ENCODE data around the gene BRAT1.

BRAT1 gene

GRCh38 chr7:2510130-2510776, 45.1 kb downstream of the BRAT1 start:
- DNase-seq (ENCODE audit: low read depth in 2 of 2) = no peak

GRCh38 chr7:2509298-2509906, 45.9 kb downstream of the BRAT1 start:
- no peak for DNase-seq (ENCODE audit: low read depth in 2 of 2)

GRCh38 chr7:2508327-2509215, 46.8 kb downstream of the BRAT1 start:
- DNase-seq (ENCODE audit: low read depth in 2 of 2) = peak; percentile 52 to 71

GRCh38 chr7:2507917-2508306, 47.4 kb downstream of the BRAT1 start:
- DNase-seq (ENCODE audit: low read depth in 2 of 2) = no peak

DNA sequence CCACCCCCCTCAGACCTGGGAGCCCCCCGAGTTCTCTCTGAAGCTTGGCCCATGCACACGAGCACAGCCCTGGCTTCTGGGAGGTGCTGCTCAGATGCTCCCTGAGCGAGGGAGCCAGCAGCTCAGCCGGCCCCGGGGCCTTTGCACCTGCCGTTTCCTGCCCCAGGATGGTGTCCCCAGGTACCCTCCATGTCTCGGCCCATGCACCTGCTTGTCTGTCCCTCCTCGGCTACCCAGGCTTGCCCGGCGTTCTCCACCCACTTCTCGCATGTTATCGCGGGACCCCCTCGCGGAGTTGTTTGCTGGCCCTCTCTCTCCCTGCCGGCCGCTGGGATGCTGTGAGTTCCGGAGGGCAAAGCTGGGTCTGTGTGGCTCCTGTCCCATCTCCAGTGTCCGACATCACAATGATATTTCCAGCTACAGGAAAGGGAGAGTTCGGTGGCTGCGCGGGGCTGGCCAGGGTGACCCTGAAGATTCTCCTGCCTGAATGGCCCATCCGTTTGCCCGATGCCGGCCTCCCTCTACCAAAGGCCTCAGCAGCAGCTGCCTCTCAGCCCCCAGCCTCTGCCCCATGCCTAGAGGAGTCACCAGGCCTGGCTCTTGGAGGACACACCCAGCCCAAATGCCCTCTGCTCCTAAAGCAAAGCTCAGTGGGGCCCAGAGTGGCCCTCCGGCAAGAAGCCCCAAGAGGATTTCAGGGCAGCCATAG, 48.0 kb downstream of the BRAT1 start:
- DNase-seq (ENCODE audit: low read depth in 2 of 2) = no peak

DNA sequence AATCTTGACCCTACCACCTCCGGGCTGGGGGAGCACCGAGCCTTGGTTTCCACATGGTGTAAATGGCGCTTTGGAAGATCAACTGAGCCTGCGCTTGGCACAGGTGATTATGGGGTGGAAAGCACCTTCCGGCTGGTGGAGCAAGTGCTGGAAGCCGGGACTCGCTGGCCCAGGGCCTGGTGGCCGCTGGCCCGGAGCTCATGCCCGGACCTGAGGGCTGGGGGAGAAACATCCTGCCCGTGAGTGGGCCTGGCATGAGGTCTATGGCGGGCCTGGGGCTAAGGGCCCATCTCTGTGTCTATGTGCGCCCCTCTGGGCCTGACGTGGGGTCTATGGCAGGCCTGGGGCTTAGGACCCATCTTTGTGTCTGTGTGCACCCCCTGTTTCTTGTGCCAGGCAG, 49.9 kb downstream of the BRAT1 start:
- DNase-seq (ENCODE audit: low read depth in 2 of 2) = no peak

GRCh38 chr7:2504889-2505375, 50.4 kb downstream of the BRAT1 start:
- no peak for DNase-seq (ENCODE audit: low read depth in 2 of 2)

GRCh38 chr7:2504128-2504888, 51.0 kb downstream of the BRAT1 start:
- DNase-seq (ENCODE audit: low read depth in 2 of 2) = no peak

DNA sequence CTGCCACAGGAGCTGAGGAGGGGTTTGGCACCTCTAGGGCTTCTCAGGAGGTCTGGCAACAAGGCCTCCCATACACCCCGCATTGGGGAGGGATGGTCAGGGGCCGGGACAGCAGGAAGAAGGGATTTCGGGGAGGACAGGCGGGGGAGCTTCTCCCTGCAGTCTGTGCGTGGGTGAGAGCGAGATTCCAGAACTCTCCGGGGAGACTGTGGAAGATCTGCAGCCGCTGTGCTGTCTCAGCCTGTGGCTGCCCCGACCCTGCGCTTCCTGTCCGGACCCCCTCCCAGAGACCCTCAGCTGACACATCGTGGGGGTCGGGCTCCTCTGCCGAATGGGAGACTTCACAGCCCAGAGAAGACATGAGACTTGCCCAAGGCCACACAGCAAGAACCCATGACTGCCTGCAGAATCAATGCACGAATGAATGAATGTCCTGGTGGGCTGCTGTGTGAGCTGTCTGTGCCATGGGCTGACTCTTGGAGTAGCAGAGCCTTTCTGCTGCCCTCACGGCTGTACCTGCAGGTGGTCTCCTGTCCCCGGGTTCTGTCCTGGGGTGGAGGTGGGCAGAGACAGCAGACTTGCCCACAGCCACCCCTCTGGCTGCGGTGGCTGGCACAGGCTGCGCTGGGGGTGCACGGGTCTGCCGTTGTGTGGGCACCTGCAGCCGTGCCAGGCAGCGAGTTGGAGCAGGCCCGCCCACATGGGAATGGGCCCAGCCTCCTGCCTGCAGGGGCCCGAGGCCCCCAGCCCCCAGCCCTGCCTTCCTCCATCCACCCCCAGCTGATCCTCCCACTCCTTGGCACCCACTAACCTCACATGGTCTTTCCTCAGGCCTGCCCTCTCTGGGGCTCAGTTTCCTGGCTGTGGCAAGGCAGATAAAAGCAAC, 52.0 kb downstream of the BRAT1 start:
- no peak for DNase-seq (ENCODE audit: low read depth in 2 of 2)

DNA sequence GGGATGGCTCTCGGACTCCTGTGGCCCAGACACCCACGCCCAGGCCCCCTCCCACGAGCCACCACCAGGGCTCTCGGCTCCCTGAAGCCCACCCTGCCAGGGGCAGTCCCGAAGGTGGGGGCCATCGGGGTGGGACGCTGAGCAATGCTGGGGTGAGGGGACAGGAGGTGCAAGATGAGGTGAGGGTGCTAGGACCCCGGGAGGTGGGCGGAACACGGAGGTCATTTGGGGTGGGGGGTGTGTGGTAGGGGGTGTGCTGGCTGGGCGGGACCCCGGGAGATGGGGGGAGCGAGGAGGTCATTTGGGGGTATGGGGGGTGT, 52.7 kb downstream of the BRAT1 start:
- no peak for DNase-seq (ENCODE audit: low read depth in 2 of 2)

- DNase-seq (ENCODE audit: low read depth in 2 of 2) = no peak
These were observed 53.2 kb downstream of the BRAT1 start for GRCh38 chr7:2501947-2502646.

GRCh38 chr7:2500701-2501100, 54.6 kb downstream of the BRAT1 start:
- DNase-seq (ENCODE audit: low read depth in 2 of 2) = no peak

GRCh38 chr7:2499719-2500430, 55.4 kb downstream of the BRAT1 start:
- DNase-seq (ENCODE audit: low read depth in 2 of 2) = no peak

DNA sequence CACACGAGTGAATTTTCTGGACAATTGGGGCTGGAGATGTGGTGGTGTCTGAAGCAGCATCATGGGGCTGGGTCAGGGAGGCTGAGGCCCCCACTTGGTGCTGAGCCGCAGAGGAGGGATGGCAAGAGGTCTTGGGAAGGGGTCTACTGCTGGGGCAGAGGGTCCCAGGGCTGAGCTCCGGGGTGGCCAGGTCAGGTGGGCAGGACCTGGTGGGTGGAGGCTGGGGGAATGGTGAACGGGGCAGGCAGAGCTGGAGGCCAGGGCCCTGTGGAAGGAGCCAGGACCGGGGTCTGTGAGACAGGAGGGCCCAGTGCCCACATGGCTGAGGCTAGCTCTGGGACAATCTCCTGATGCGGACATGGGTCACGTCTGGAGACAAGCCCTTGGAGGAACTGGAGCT, 56.1 kb downstream of the BRAT1 start:
- DNase-seq (ENCODE audit: low read depth in 2 of 2) = no peak

GRCh38 chr7:2498708-2499107, 56.6 kb downstream of the BRAT1 start:
- no peak for DNase-seq (ENCODE audit: low read depth in 2 of 2)

- no peak for DNase-seq (ENCODE audit: low read depth in 2 of 2)
These were observed 57.6 kb downstream of the BRAT1 start for GRCh38 chr7:2497500-2498336.

- no peak for DNase-seq (ENCODE audit: low read depth in 2 of 2)
These were observed 58.3 kb downstream of the BRAT1 start for GRCh38 chr7:2497065-2497464.

DNA sequence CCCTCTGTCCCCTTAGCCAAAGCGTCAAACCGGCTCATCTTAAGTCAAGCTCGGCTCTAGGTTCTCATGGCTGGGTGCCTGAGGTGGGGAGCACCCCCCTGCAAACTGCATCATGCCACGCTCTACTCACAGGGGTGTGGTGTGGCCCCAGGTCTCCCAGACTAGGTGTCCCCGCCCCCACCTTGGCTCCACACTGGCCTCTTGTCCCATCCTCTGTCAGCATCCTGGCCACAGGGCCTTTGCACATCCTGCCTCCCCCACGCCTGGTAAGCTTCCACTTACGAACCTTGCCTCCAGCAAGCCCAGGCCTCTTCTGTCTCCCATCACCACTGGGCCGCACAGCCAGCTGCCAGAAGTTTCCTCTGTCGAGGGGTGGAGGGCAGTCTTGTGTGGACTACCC, 58.9 kb downstream of the BRAT1 start:
- no peak for DNase-seq (ENCODE audit: low read depth in 2 of 2)

All from stimulated activated CD8-positive, alpha-beta memory T cell treated with anti-CD3 and anti-CD28 coated beads, Interleukin-7, amount 100 ng/mL, for 4 hours (primary cell).